Measurements from ENCODE around the gene EFCAB12.
A peak's percentile ranks its signal among the peaks of the same experiment; 100 is the strongest.

EFCAB12 gene

DNA sequence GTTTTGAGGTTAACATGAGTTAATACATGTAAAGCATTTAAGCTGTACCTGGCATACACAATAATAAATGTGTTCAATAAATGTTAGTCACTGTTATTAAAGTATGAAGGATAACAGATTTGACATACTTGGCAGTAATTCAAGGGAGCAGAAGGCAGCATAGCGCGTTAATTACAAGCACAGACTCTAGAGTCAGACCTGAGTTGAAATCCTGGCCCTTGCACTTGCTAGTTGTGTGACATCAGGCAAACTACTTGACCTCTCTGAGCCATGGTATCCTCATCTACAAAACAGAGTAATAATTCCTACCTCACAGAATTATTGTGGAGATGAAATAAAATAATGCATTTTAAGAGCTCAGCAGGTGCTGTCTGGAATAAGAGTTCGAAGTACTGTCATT is 17.0 kb upstream of the EFCAB12 start:
- no peak for DNase-seq

- no peak for DNase-seq
Measured at GRCh38 chr3:129442947-129443346, 14.5 kb upstream of the EFCAB12 start.

DNA sequence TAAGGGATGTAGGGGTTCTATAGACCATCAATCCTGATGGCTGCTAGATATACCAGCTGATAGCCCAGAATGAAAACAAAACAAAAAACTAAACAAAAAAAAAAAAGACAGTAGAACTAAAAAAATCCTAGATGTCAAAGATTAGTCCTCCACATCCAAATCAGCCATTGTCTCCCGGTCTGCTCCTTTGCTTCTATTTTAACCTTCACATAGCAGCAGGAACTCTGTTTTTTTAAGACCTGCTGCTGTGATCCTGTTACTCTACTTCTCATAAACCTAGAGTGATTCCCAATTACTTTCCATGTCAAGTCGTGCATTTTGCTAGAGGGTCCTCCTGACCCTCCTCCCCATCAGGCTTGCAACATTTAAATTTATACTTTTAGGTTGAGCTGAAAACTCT is 14.1 kb upstream of the EFCAB12 start:
- DNase-seq = no peak

DNA sequence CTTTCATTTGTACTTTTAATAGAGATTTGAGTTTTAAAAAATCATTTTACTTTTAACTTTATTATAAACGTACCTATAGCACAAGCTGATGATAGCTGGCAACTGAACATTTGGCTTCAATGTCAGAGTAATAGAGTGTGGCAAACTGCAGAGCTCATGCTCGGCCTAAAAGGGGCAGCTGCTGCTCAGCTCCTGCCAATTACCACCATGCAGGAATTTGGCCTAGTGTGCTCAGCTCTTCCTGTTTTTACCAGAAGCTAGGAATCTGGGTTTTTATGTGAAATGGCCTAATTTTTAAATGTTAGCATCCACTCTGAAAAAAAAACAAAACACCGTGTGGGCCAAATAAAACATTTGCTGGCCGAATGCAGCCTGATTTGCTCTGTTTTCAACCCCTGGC is 13.3 kb upstream of the EFCAB12 start:
- peak in 20 of 56 donors; percentile 7 to 58 (median 22) for DNase-seq

GRCh38 chr3:129441215-129441614 is 12.8 kb upstream of the EFCAB12 start:
- peak in 1 of 56 donors; percentile 10 for DNase-seq

DNA sequence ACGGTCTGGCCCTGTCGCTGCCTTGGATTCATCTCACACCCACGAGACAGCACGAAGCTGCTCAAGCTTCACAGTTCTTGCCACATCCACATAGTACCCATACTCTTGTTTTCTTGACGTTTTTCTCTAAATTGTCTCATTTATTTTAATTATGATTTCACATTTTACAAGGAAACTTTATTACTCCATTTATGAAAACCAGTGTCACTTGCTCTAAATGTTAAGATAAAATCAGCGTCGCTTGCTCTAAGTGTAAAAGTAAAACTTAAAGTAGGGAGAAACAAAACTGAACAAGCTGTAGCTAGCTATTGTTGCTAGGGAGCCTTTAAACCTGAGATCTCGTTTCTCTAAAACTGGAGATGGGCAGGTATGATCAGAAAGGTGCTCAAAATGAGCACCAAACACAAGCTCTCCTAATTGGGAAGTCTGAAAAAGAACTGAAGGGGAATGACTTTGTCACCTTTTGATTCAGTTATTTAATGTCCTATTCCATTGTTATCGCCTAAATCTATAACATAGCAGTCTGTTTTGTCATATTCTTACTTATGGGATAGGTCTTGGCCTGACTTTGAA is 12.3 kb upstream of the EFCAB12 start:
- DNase-seq = no peak

GRCh38 chr3:129439817-129440617 is 11.6 kb upstream of the EFCAB12 start, which contains the start of the genes IFT122 and MBD4:
TSS of gene IFT122 (plus strand) at chr3:129440224. CDS start at chr3:129440331, 107 bp downstream.
TSS of gene MBD4 (minus strand) at chr3:129439948. CDS start at chr3:129439833, 115 bp downstream.
- DNase-seq = peak; percentile 72 to 99 (median 95)

DNA sequence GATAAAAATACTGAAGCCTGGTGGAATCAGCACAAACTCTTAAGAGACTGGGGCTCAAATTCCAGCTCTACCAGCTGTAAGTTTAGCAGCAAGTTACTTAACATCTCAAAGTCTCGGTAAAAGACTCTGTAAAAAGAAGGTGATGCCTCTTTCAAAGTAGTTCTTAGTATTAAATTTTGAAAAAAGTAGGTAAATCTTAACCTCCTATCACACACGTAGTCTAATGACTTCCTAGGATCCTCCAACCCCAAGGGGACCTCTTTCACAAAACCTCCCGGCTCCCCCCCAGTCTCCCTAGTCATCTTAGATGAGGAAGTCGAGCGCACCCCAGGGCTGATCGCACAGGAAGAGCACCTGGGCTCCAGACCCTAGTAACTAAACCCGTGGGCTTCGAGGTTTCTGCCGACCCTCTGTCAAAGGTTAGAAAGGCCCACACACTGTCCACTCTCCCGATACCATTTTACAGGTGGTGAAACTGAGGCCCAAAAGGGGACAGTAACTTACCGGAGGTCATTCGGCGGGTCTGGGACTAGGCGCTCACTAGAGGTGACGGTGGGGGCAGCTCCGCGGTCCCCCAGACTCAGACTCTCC is 10.9 kb upstream of the EFCAB12 start:
- DNase-seq = peak in 8 of 56 donors; percentile 10 to 46 (median 36)

GRCh38 chr3:129435367-129435766 is 6.9 kb upstream of the EFCAB12 start:
- DNase-seq = no peak

GRCh38 chr3:129434140-129434539 is 5.7 kb upstream of the EFCAB12 start:
- no peak for DNase-seq

DNA sequence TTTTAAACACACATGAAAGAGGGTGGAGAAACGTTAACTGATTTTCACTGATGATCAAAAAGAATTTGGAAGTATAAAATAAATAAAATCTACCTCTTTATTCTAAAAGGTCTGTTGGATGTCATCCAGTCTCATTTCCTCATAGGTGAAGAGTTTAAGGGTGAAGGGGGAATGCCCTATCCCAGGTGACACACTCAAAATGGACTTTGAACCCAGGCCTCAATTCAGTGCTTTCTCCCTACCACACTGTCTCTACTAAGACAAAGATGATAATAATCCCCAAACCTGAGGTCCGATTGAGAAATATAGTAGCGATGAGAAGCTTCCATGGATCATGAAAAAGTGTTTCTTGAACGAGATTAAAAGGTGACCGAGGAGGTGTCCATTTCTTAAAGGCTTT is 5.1 kb upstream of the EFCAB12 start:
- DNase-seq = no peak

GRCh38 chr3:129432671-129433070 is 4.2 kb upstream of the EFCAB12 start:
- DNase-seq = no peak

GRCh38 chr3:129432036-129432435 is 3.6 kb upstream of the EFCAB12 start:
- DNase-seq = no peak

DNA sequence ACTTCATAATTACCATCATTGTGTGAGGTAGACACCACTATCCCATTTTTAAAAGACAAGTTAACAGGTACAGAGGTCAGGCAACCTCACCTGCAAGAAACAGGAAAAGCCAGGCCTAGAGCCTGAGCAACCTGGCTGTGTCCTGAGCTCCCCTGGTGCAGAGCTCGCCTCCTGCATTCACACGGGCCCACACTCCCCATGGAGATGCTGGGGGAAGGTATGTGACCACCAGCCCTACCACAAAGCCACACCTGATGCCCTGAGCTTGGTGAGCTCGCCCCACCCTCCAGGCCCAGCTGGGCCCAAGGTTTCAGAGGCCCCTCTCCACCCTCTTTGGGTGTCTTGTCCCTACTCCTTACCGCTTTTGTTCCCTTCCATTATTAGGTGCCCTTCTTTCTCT is 1.2 kb upstream of the EFCAB12 start:
- no peak for DNase-seq

DNA sequence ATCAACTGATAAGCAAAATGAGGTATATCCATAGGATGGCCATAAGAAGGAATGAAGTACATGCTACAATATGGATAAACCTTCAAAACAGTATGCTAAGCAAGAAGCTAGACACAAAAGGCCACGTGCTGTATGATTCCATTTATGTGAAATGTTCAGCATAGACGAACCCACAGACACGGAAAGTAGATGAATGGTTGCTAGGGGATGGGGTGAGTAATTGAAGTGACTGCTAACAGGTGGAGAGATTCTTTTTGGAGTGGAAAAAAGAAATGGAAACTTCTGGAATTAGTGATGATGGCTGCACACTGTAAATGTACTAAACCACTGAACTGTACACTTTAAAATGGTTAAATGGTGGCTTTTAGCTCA is 630 bp upstream of the EFCAB12 start:
- DNase-seq = no peak

GRCh38 chr3:129428007-129428375 is 445 bp downstream of the EFCAB12 start:
- peak in 1 of 56 donors; percentile 30 for DNase-seq

DNA sequence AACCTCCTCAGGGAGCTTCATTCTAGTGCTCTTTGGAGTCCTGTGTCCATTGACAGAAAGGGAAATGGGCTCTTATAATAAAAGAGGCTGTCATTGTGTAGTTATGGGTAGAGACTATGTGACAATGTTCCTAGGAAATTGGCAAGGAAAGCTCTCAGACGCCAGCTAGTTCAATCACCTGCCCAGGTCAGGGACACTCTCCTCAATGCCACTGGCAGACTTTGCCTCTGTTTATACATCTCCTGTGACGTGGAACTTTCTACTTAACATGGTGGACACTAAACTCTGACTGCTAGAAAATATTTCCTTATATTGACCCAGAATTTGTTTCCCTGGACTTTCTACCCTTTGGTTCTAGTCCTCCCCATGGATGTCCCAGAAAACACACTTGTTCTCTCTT is 2.8 kb downstream of the EFCAB12 start:
- no peak for DNase-seq

DNA sequence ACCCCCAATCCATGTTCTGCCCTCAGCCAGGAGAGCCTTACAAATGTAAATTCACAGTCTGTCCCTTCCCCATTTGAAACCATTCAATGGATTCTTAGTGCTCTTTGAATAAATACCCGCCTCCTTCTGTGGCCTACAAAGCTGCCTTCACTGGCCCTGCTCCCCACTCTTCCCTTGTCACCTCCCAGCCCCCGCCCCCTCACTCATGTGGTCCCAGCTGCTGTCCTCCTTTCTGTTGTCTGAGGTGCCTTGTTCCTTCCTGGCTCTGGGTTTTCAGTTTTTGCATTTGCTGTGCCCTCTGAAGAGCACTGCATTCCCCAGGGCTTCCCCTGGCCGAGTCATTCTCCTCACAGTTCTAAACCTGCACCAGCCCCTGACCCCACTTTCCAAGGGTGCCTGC is 3.2 kb downstream of the EFCAB12 start:
- DNase-seq = no peak

- peak in 1 of 56 donors; percentile 4 for DNase-seq
Measured at GRCh38 chr3:129424185-129424841, 4.1 kb downstream of the EFCAB12 start.

DNA sequence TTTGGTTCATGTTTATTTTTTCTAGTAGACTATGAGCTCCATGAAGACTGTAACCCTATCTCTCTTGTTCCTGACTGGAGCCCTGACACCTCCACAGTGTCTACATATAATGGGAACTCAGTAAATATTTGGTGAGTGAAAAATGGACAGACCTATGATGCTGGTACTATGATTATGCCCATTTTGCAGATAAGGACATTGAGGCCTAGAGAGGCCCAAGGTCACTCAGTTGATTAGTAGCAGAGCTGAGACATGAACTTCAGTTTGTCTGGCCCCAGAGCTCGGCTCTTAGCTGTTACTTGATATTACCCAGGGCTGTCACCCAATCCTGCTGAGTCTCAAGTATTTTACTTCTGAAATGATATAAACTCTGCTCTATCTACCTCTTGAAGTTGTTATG is 5.5 kb downstream of the EFCAB12 start:
- DNase-seq = no peak

DNA sequence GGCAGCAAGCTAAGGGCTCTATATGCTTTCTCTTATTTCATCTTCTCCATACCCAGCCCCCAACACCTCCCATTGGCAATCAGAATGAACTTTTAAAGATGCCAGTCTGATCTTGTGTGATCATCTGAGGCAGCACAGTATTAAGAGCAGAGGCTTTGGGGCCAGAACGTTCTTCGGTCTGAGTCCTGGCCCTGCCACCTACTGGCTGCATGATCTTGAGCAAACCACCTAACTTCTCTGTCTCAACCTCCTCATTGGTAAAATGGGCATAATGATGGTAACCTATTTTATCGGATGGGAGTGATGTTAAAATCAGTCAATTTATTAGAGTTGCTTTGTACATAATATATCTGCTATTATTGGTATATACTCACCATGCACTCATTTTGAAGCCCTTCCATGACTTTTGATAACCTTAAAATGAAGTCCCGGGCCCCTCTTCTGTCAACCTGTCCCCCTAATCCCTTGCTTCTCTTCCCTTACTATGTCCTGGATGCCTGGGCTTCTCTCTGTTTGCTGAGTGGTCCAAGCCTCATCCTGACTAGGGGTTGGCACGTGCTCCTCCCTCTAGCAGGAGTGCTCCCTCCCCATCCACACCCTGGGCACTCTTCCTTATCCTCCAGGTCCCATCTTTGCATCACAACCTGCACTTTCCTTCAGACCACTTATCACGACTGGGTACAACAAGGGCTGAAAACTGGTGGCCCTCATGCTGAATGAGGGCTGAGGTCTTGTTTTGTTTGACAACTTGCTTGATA is 6.3 kb downstream of the EFCAB12 start:
- DNase-seq = no peak
